A673 (cell line): Measurements from ENCODE around the gene ZNRD2. TPM values are rescaled to one million over a fixed set of nuclear protein-coding genes. Genes with fewer than 3 reads are reported as not detected.

Experiments used
- BruUV-seq: library from RNA; stranded (reverse); fragments of 400-500 nt; replicated peaks from 2 replicates; lab custom pipeline; 2021; lab: Mats Ljungman, UMichigan
- CTCF ChIA-PET: fragments of 300-600 bp; sonication (Branson Sonifier 250); formaldehyde crosslinking; loops from one replicate; lab custom pipeline; 2022; ENCODE audit warnings: antibody characterized with exemption; lab: Charles Lee
- POLR2A ChIA-PET: fragments of 300-600 bp; sonication (Branson Sonifier 250); formaldehyde crosslinking; loops from one replicate; lab custom pipeline; 2022; ENCODE audit warnings: antibody characterized with exemption; ENCODE audit not compliant: low non-redundant PET; lab: Charles Lee
- DNase-seq: peaks from one replicate; pipeline ENCODE4 v3.0.0-alpha.2; 2015; ENCODE audit warnings: low spot score
- H3K27ac ChIP-seq: fragments of 200-600 bp; sonication (generic); 2 replicates; pipeline ENCODE4 v1.5.1; 2016; ENCODE audit warnings: mixed run types, low read depth, mild to moderate bottlenecking, mixed read lengths, antibody characterized with exemption, low read length; ENCODE audit not compliant: poor library complexity, severe bottlenecking
- H3K27me3 ChIP-seq: fragments of 200-600 bp; sonication (generic); replicated peaks from 2 replicates; pipeline ENCODE4 v1.6.1; 2017; ENCODE audit warnings: mixed run types, low read depth, mild to moderate bottlenecking, mixed read lengths, antibody characterized with exemption, low read length; ENCODE audit not compliant: insufficient read depth, poor library complexity
- H3K36me3 ChIP-seq: fragments of 200-600 bp; sonication (generic); 2 replicates; pipeline ENCODE4 v1.6.1; 2016; ENCODE audit warnings: mixed run types, mild to moderate bottlenecking, mixed read lengths, antibody characterized with exemption, low read length; ENCODE audit not compliant: insufficient read depth, poor library complexity, severe bottlenecking
- H3K4me1 ChIP-seq: fragments of 200-600 bp; sonication (generic); 2 replicates; pipeline ENCODE4 v1.6.1; 2017; ENCODE audit warnings: mixed run types, mild to moderate bottlenecking, mixed read lengths, antibody characterized with exemption, low read length; ENCODE audit not compliant: insufficient read depth, poor library complexity, severe bottlenecking
- H3K4me3 ChIP-seq: fragments of 200-600 bp; sonication (generic); 2 replicates; pipeline ENCODE4 v1.5.1; 2016; ENCODE audit warnings: low read depth, mixed run types, mild to moderate bottlenecking, mixed read lengths, low read length; ENCODE audit not compliant: poor library complexity, severe bottlenecking
- H3K9me3 ChIP-seq: fragments of 200-600 bp; sonication (generic); 2 replicates; pipeline ENCODE4 v1.6.1; 2016; ENCODE audit warnings: mixed run types, low read depth, mild to moderate bottlenecking, mixed read lengths, antibody characterized with exemption, low read length; ENCODE audit not compliant: poor library complexity, severe bottlenecking
- EZH2 ChIP-seq: fragments of 200-600 bp; sonication (generic); IDR thresholded peaks from 2 replicates; pipeline ENCODE4 v1.6.1; 2017; ENCODE audit warnings: borderline replicate concordance, low read depth, mild to moderate bottlenecking, mixed read lengths, antibody characterized with exemption, low read length; ENCODE audit not compliant: poor library complexity, severe bottlenecking
- intact Hi-C: fragments of 100-400 bp; cut with micrococcal nuclease; formaldehyde crosslinking; loops from one replicate; pipeline ENCODE4 v1.10.0; 2022; ENCODE audit not compliant: unreplicated experiment
- total RNA-seq: library from RNA; stranded (reverse); gene quantifications from 2 replicates; pipeline ENCODE4 v1.2.3, GENCODE V29; 2021
- TF ChIP-seq, protein P1 (sequence below): fragments of 300-800, 200-600 bp; sonication (generic); conservative IDR thresholded peaks from 2 replicates; pipeline ENCODE4 v1.5.1; 2017; ENCODE audit warnings: low read depth, mild to moderate bottlenecking, antibody characterized with exemption, low read length, moderate library complexity, mixed read lengths

ZNRD2 gene
- total RNA-seq, 1 experiment from 2014 or later, result 98.9 TPM

DNA sequence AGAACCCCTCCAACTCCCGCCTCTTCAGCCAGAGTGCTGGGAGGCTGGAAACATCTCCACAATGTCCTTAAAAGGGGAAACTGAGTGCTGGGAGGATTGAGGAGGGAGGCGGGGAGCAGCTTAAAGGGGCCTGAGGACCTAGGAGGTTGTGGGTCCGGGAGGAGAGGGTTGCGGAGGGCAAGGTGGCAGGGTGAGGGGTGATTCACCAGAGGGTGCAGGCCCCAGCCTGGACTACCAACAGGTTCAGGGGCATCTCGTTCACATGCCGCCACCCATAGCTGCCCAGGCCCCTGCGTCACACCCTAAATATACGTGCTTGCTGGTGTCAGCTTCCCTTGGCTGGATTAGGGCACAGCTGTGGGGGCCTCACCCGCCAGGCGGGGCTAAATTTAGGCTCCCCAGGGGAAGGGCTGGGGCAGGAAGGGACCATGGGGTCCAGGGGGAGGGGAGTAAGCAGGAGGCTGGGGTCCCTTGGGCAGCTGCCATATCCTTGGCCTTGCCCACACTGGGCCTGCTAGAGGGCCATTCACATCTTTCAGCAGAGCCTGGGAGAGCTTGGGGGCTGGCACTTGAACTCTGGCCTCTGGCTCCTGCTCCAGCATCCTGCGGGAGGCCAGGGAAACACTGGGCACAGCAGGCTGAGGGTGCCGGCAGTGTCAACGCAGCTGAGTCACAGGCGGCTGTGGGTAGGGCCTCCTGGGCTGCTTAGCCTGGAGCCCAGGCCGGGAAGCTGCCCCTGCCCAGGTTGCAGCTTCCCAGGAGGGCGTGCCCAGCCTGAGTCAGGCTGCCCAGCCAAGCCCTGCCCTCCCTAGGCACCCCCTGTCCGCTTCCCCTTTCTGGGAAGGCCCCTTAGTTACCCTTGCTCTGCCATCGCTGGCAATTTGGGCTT is 6.8 kb downstream of the ZNRD2 start:
- H3K27ac ChIP-seq, result peak overlapping the region; percentile 74
- peak overlapping the region; percentile 87 for H3K4me3 ChIP-seq
- intact Hi-C loops, result no loop called here
- no peak for DNase-seq
- TF ChIP-seq, protein P1, sequence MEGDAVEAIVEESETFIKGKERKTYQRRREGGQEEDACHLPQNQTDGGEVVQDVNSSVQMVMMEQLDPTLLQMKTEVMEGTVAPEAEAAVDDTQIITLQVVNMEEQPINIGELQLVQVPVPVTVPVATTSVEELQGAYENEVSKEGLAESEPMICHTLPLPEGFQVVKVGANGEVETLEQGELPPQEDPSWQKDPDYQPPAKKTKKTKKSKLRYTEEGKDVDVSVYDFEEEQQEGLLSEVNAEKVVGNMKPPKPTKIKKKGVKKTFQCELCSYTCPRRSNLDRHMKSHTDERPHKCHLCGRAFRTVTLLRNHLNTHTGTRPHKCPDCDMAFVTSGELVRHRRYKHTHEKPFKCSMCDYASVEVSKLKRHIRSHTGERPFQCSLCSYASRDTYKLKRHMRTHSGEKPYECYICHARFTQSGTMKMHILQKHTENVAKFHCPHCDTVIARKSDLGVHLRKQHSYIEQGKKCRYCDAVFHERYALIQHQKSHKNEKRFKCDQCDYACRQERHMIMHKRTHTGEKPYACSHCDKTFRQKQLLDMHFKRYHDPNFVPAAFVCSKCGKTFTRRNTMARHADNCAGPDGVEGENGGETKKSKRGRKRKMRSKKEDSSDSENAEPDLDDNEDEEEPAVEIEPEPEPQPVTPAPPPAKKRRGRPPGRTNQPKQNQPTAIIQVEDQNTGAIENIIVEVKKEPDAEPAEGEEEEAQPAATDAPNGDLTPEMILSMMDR, result no peak
- TF ChIP-seq EZH2, result no peak
- CTCF ChIA-PET, result interaction anchor here (0.9 kb wide), 1 partner anchor 17 kb away, joined by 3 read pairs; no protein-coding TSS in a partner anchor
- H3K4me1 ChIP-seq, result peaks cover 32% of the 10 kb centered on the region
- no peaks in the 10 kb centered on the region for H3K9me3 ChIP-seq
- peaks cover 7% of the 10 kb centered on the region for H3K36me3 ChIP-seq
- POLR2A ChIA-PET, result interaction anchor here (0.7 to 0.8 kb wide), 2 partner anchors 24 to 99 kb away, joined by 3 read pairs; no protein-coding TSS in a partner anchor
- BruUV-seq, result no TSS peak
- H3K27me3 ChIP-seq, result no peaks in the 10 kb centered on the region

DNA sequence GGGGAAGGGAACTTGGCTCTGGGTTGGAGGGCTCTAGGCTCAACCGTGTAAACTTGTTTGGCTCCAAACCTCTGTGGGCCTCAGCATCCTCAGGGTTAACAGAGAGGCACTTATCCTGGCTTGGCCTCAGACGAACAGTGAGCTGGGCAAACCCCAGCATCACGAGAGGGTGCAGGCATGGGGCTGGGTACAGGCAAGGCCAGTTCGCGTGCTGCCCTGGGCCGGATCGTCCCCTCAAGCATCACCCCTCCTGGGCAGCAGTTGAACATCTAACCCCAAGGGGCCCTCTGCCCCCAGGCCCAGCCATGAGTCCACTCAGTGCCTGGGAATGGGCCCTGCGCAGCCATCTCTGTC is 7.5 kb downstream of the ZNRD2 start:
- no peak for DNase-seq
- POLR2A ChIA-PET, result interaction anchor here (0.8 kb wide), 1 partner anchor 24 kb away, joined by 3 read pairs; no protein-coding TSS in a partner anchor
- Histone ChIP-seq H3K4me1 (peaks cover 32% of the 10 kb centered on the region), H3K27me3 (no peaks in the 10 kb centered on the region), H3K4me3 (no peak overlapping the region), H3K9me3 (no peaks in the 10 kb centered on the region), H3K36me3 (peaks cover 7% of the 10 kb centered on the region), H3K27ac (no peak overlapping the region)
- intact Hi-C loops, result no loop called here
- BruUV-seq, result no TSS peak
- TF ChIP-seq, protein P1, result no peak
- no peak for TF ChIP-seq EZH2
- CTCF ChIA-PET, result no interaction called here

DNA sequence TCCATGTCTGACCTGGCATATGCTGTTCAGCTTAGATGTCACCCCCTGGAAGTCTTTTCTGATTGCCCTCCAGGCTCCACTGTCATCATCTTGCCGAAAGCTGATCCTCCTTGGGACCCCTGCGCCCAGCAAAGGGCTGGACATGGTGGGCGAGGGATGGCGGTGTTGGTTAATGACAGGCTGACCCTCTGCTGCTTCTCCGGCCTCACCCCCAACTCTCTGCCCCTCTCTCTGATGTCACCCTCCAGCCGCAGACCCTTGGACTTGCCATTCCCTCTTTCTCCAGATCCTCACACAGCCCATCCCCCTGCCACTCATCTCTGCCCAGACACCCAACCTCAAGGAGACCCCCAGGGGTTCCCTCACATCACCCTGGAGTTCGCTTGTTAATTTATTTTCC is 7.9 kb downstream of the ZNRD2 start:
- DNase-seq, result no peak
- ChIA-PET CTCF (no interaction called here), POLR2A (no interaction called here)
- intact Hi-C loops, result no loop called here
- TF ChIP-seq EZH2, result no peak
- TF ChIP-seq, protein P1, result no peak
- H3K36me3 ChIP-seq, result peaks cover 7% of the 10 kb centered on the region
- peaks cover 32% of the 10 kb centered on the region for H3K4me1 ChIP-seq
- no peaks in the 10 kb centered on the region for H3K27me3 ChIP-seq
- H3K9me3 ChIP-seq, result no peaks in the 10 kb centered on the region
- H3K27ac ChIP-seq, result no peak overlapping the region
- BruUV-seq, result no TSS peak
- no peak overlapping the region for H3K4me3 ChIP-seq
